ENCODE results near the gene POPDC3. TPM values are rescaled to one million over a fixed set of nuclear protein-coding genes. Genes with fewer than 3 reads are reported as not detected.

POPDC3 gene
- total and polyA plus RNA-seq, 10 of the 15 experiments (the other 5 are each of a cell fraction or from before 2014, with no cell fraction given), result 1.6 TPM; not detected in 9

- no peak for TF ChIP-seq MXI1 (IDR thresholded peaks at IDR 0.05; ENCODE audit: low read depth, low read length)
- TF ChIP-seq USF1 (IDR thresholded peaks at IDR 0.05; ENCODE audit: borderline replicate concordance, extremely low read length, insufficient read depth, low read depth, low read length), result no peak
- no peak for TF ChIP-seq ZNF24 (IDR thresholded peaks at IDR 0.05)
- no peak for TF ChIP-seq KLF5 (IDR thresholded peaks at IDR 0.05; ENCODE audit: partially characterized antibody)
- no peak for TF ChIP-seq RELA (IDR thresholded peaks at IDR 0.05; ENCODE audit: borderline replicate concordance, partially characterized antibody)
- TF ChIP-seq MTA3 (IDR thresholded peaks at IDR 0.05; ENCODE audit: borderline replicate concordance, low read length), result no peak
- no peak for TF ChIP-seq SMAD5 (IDR thresholded peaks at IDR 0.05; ENCODE audit: low read depth)
- TF ChIP-seq ZNF384 (IDR thresholded peaks at IDR 0.05; ENCODE audit: borderline replicate concordance, low read depth, low read length), result no peak
These were observed 67.9 kb downstream of the POPDC3 start (continued) for GRCh38 chr6:105111871-105112270.

GRCh38 chr6:105111105-105111504 is 68.7 kb downstream of the POPDC3 start:
- Histone ChIP-seq H4K20me1 (ENCODE audit: control insufficient read depth, insufficient read depth) (no peaks in the 10 kb centered on the region), H2AFZ (ENCODE audit: control insufficient read depth, low read depth, low read length) (no peak overlapping the region), H3K4me3 (no peak overlapping the region), H3K4me1 (ENCODE audit: control insufficient read depth, insufficient read depth, low read length) (no peaks in the 10 kb centered on the region), H3K79me2 (ENCODE audit: control insufficient read depth, insufficient read depth, low read length) (no peaks in the 10 kb centered on the region), H3K27ac (ENCODE audit: control insufficient read depth, insufficient read depth) (no peak overlapping the region), H3K27me3 (replicated peaks in 1 of 2; ENCODE audit: control insufficient read depth in 2 of 2, insufficient read depth in 2 of 2, low read length in 1 of 2) (no peaks in the 10 kb centered on the region; a peak in 1 of 4 replicates), H3K4me2 (ENCODE audit: control insufficient read depth, insufficient read depth) (no peak overlapping the region), H3K9me3 (replicated peaks; ENCODE audit: control insufficient read depth, insufficient read depth, low read length) (no peaks in the 10 kb centered on the region), H3K36me3 (ENCODE audit: control insufficient read depth in 2 of 2, insufficient read depth in 2 of 2, low read length in 1 of 2) (no peaks in the 10 kb centered on the region), H3K9ac (ENCODE audit: control insufficient read depth, insufficient read depth, low read length) (no peak overlapping the region)
- ATAC-seq (no peak), FAIRE-seq (no peak), DNase-seq (ENCODE audit: low read depth, low spot score) (no peak)
- 33% methylated on average over 3 of the region's 3 CpGs for WGBS (ENCODE audit: insufficient coverage, insufficient replicate concordance, low lambda C conversion rate, missing lambda C conversion rate)
- in situ Hi-C loops (cut with MboI), result no loop called here
- intact Hi-C loops (cut with micrococcal nuclease; ENCODE audit: unreplicated experiment), result no loop called here
- no peak for TF ChIP-seq BCL3 (IDR thresholded peaks at IDR 0.05; ENCODE audit: borderline replicate concordance, insufficient read depth, low read depth, low read length, poor library complexity, severe bottlenecking)
- no peak for TF ChIP-seq CBFB (IDR thresholded peaks at IDR 0.05; ENCODE audit: low read depth)
- no peak for TF ChIP-seq ZNF207 (IDR thresholded peaks at IDR 0.05; ENCODE audit: borderline replicate concordance)
- no TSS peak for BruUV-seq (replicated peaks)
- ChIA-PET RAD21 (ENCODE audit: unreplicated experiment) (no interaction called here), CTCF (interaction anchor here (0.7 kb wide), 1 partner anchor 12 kb away, joined by 4 read pairs; no protein-coding TSS in a partner anchor), SMC1A (ENCODE audit: uncharacterized antibody, unreplicated experiment) (no interaction called here), POLR2A (no interaction called here)

Measured in GM12878 (cell line).